ENCODE measurements around the gene PDCD1LG2.

- TF ChIP-seq CTCF (IDR thresholded peaks at IDR 0.05; ENCODE audit: low read depth, low read length) (no peak), EZH2phosphoT487 (IDR thresholded peaks at IDR 0.05; ENCODE audit: low read depth) (no peak)
Measured at GRCh38 chr9:5466005-5466404, 44.3 kb upstream of the PDCD1LG2 start.
